ENCODE results near the gene WNT3. TPM values are rescaled to one million over a fixed set of nuclear protein-coding genes. Genes with fewer than 3 reads are reported as not detected.

The WNT3 gene
- total RNA-seq, 1 donor from 2014 or later = 1.3 TPM

DNA sequence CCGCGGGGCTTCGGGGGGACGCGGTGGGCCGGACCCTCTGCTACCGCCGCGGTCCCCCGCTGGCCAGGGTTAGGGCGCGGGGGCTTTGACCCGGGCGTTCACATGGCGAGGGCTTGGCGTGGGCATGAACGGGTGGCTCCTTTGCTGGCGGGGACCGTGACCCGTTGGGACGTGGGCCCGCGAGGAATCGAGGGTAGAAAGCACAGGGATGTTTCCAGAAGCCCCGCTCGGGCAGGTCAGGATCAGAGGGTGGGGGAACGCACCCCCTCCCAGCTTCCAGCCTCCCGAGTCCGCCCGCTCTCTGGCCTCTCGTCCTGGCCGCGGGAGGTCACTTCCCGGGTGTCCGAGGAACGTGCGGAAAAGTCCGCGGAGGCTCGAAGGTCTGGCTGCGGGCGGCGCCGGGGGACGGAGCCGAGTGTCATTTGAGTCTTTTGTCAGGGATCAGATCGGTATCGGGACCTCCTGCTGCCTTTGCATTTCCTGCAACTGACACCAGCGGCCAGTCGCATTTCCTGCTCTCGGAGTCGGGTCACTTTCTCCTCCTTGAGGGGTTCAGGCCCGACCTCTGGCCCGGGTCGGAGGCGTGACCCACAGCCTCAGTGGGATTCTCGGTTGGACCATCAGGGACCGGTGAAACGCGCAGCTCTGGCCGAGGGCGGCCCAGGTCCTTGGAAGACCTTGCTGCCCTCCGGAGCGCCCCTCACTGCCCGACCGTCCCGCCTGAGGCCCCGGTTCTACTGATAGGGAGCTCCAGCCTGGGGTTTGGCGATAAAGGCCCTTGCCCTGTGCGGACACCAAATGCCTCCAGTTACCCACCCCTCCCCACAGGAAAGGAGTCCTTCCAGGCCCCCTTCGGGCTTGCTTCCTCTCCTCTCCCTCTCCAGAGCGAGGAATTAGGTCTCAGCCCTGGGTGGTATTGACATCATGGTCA, 702 bp upstream of the WNT3 start:
- intact Hi-C loops (cut with micrococcal nuclease) = loop anchor here (5.0 kb wide), 1 partner anchor 47 kb away; no protein-coding TSS in a partner anchor
- ChIA-PET CTCF (no interaction called here), POLR2A (no interaction called here)
- Mint-ChIP-seq H3K27ac (no peak overlapping the region), H3K4me3 (peak overlapping the region; percentile 76), H3K4me1 (peaks cover 36% of the 10 kb centered on the region), H3K27me3 (peaks cover 66% of the 10 kb centered on the region), H3K36me3 (ENCODE audit: low read depth) (no peaks in the 10 kb centered on the region), H3K9me3 (no peaks in the 10 kb centered on the region)
- DNase-seq (peak; percentile 27), ATAC-seq (ENCODE audit: low read depth) (peak; percentile 23)
- TF ChIP-seq, protein P1, sequence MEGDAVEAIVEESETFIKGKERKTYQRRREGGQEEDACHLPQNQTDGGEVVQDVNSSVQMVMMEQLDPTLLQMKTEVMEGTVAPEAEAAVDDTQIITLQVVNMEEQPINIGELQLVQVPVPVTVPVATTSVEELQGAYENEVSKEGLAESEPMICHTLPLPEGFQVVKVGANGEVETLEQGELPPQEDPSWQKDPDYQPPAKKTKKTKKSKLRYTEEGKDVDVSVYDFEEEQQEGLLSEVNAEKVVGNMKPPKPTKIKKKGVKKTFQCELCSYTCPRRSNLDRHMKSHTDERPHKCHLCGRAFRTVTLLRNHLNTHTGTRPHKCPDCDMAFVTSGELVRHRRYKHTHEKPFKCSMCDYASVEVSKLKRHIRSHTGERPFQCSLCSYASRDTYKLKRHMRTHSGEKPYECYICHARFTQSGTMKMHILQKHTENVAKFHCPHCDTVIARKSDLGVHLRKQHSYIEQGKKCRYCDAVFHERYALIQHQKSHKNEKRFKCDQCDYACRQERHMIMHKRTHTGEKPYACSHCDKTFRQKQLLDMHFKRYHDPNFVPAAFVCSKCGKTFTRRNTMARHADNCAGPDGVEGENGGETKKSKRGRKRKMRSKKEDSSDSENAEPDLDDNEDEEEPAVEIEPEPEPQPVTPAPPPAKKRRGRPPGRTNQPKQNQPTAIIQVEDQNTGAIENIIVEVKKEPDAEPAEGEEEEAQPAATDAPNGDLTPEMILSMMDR (IDR thresholded peaks at IDR 0.05) = no peak

DNA sequence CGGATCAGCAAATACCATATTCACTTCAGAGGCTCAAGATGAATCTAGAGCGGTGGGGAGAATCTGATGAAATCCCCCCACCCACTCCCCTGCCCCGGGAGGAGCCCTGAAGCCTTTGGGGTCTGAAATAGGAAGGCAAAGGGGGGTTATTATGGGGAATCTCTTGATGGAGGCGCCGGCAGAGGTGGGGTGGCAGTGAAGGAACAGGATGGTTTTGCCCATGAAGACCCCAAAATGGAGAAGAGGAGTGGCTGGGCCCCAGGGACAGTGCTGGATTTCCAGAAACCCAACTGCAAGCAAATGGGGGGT, 637 bp downstream of the WNT3 start:
- Mint-ChIP-seq H3K4me3 (peak overlapping the region; percentile 69), H3K27me3 (peaks cover 75% of the 10 kb centered on the region), H3K27ac (no peak overlapping the region), H3K36me3 (ENCODE audit: low read depth) (no peaks in the 10 kb centered on the region), H3K9me3 (no peaks in the 10 kb centered on the region), H3K4me1 (peaks cover 36% of the 10 kb centered on the region)
- DNase-seq = no peak
- intact Hi-C loops (cut with micrococcal nuclease) = loop anchor here (5.0 kb wide), 1 partner anchor 46 kb away; no protein-coding TSS in a partner anchor
- CTCF ChIA-PET = no interaction called here
- POLR2A ChIA-PET = no interaction called here
- ATAC-seq (ENCODE audit: low read depth) = no peak
- TF ChIP-seq, protein P1 (IDR thresholded peaks at IDR 0.05) = no peak

DNA sequence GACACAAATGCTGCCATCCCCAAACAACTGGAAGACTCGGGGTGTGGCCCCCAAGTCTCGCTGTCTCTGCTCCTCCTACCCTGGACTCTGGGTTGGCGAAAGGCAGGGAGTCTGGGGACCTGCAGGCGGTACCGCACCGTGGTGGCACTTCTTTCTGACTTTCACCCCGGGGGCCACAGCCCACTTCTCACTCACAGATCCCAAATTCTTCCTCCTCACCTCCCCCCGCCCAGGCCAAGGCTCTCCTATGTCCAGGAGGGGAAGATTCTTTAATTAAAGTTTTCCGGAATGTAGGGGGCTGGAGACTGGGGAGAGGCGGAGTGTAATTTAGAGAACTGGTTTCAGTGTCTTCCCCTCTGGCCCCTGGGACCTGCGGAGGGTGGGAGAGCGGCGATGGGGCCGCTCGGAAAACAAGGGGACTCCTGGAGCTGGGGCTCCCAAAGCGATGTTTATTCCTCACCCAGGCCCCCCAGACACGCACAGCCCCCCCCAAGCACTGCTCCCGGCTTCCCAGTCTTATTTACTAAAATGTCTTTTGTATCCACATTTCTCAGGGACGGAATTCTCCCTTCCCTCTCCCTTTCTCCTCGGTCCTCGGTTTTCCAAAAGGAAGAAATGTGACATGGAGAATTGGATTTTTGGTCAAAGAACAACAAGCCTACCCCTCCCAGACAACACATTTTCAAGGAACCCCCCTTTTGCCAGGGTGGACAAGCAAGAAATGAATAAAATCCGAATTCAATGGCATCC, 1.2 kb downstream of the WNT3 start:
- Mint-ChIP-seq H3K27ac (no peak overlapping the region), H3K9me3 (no peaks in the 10 kb centered on the region), H3K36me3 (ENCODE audit: low read depth) (no peaks in the 10 kb centered on the region), H3K27me3 (peaks cover 80% of the 10 kb centered on the region), H3K4me1 (peaks cover 36% of the 10 kb centered on the region), H3K4me3 (peak overlapping the region; percentile 69)
- CTCF ChIA-PET = no interaction called here
- ATAC-seq (ENCODE audit: low read depth) (no peak), DNase-seq (no peak)
- intact Hi-C loops (cut with micrococcal nuclease) = loop anchor here (5.0 kb wide), 1 partner anchor 45 kb away; no protein-coding TSS in a partner anchor
- POLR2A ChIA-PET = no interaction called here
- TF ChIP-seq, protein P1 (IDR thresholded peaks at IDR 0.05) = no peak

DNA sequence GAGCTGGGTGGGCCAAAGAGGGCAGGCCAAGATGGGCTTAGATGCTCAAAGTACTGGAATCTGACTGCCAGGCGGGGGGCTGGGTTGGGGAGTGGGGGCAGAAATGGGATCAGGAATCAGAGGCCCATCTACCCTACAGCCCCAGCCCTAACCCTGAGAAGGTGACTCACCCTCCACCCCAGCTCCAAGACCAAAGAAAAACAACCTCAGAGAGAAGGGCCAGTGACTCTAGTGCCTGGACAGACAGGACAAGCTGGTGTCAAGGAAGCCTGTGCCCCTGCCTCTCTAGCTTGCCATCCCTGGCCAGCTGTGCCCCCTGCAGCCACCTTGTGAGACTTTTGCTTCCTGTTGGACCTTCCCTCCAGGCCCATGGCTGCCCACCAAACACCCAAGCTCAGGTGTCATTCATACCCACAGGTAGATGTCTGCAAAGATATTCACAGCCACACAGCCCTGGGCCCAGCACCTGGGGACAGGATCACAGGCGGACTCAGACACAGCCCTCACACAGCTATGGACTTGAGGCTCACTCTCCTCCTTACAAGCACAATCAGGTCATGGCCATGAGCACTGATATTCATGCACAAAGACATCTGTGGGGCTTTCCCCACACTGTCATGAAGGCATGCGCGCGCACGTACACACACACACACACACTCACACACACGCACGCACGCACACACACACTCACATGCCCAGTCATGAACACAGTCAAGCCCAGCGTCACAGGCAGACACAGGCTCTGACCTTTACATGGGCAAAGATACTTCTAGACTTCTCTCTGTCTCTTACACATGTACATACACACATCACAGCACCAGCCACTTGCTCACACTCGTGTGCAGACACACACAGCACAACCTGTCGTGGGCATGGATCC, 2.8 kb downstream of the WNT3 start:
- H3K4me1 Mint-ChIP-seq = peaks cover 29% of the 10 kb centered on the region

More for the DNA sequence above, 2.8 kb downstream of the WNT3 start:
- Mint-ChIP-seq H3K36me3 (ENCODE audit: low read depth) (no peaks in the 10 kb centered on the region), H3K4me3 (no peak overlapping the region), H3K27ac (no peak overlapping the region), H3K27me3 (peaks cover 74% of the 10 kb centered on the region), H3K9me3 (no peaks in the 10 kb centered on the region)
- no peak for ATAC-seq (ENCODE audit: low read depth)
- ChIA-PET CTCF (no interaction called here), POLR2A (interaction anchor here (0.6 kb wide), 1 partner anchor 91 kb away, joined by 3 read pairs; no protein-coding TSS in a partner anchor)
- intact Hi-C loops (cut with micrococcal nuclease) = loop anchor here (5.0 kb wide), 1 partner anchor 43 kb away; no protein-coding TSS in a partner anchor
- TF ChIP-seq, protein P1 (IDR thresholded peaks at IDR 0.05) = no peak
- DNase-seq = no peak
